H9 (cell line): Measurements from ENCODE around the gene EPC1. TPM values are rescaled to one million over a fixed set of nuclear protein-coding genes. Genes with fewer than 3 reads are reported as not detected.

Source experiments
- DNase-seq: peaks from one replicate; pipeline ENCODE4 v3.0.0-alpha.2; 2017
- H2AFZ ChIP-seq: one replicate; pipeline ENCODE4 v1.6.1; 2013; ENCODE audit warnings: mild to moderate bottlenecking, low read length, control low read depth, moderate library complexity
- H2AK5ac ChIP-seq: 2 replicates; pipeline ENCODE4 v1.6.1; 2013; ENCODE audit warnings: low read length, control low read depth, mixed read lengths; ENCODE audit not compliant: insufficient read length
- H2BK120ac ChIP-seq: one replicate; pipeline ENCODE4 v1.6.1; 2013; ENCODE audit warnings: low read depth, mild to moderate bottlenecking, low read length, control low read depth, inconsistent platforms; ENCODE audit not compliant: poor library complexity, severe bottlenecking
- H2BK12ac ChIP-seq: 2 replicates; pipeline ENCODE4 v1.6.1; 2013; ENCODE audit warnings: low read length, control low read depth, mixed read lengths, low read depth; ENCODE audit not compliant: insufficient read length
- H2BK15ac ChIP-seq: 2 replicates; pipeline ENCODE4 v1.6.1; 2013; ENCODE audit warnings: low read depth, low read length, control low read depth
- H2BK20ac ChIP-seq: one replicate; pipeline ENCODE4 v1.6.1; 2013; ENCODE audit warnings: low read depth, mild to moderate bottlenecking, low read length, control low read depth, inconsistent platforms; ENCODE audit not compliant: poor library complexity, severe bottlenecking
- H2BK5ac ChIP-seq: 2 replicates; pipeline ENCODE4 v1.6.1; 2013; ENCODE audit warnings: low read length, control low read depth, mixed read lengths; ENCODE audit not compliant: insufficient read length
- H3K14ac ChIP-seq: 2 replicates; pipeline ENCODE4 v1.6.1; 2013; ENCODE audit warnings: low read length, control low read depth; ENCODE audit not compliant: insufficient read depth
- H3K18ac ChIP-seq: 2 replicates; pipeline ENCODE4 v1.6.1; 2013; ENCODE audit warnings: low read depth, mild to moderate bottlenecking, mixed read lengths, low read length, control low read depth; ENCODE audit not compliant: insufficient read length
- H3K23ac ChIP-seq: 2 replicates; pipeline ENCODE4 v1.6.1; 2013; ENCODE audit warnings: low read length, control low read depth, mixed read lengths, low read depth; ENCODE audit not compliant: insufficient read length
- H3K23me2 ChIP-seq: 2 replicates; pipeline ENCODE4 v1.6.1; 2013; ENCODE audit warnings: low read depth, mild to moderate bottlenecking, mixed read lengths, low read length, control low read depth; ENCODE audit not compliant: insufficient read length, poor library complexity, severe bottlenecking
- H3K27ac ChIP-seq: 2 replicates; pipeline ENCODE4 v1.5.1; 2013; ENCODE audit warnings: low read length, control low read depth, mixed read lengths, low read depth; ENCODE audit not compliant: insufficient read length
- H3K27me3 ChIP-seq: 2 replicates; pipeline ENCODE4 v1.6.1; 2013; ENCODE audit warnings: low read length, control low read depth, inconsistent platforms; ENCODE audit not compliant: insufficient read depth
- H3K4ac ChIP-seq: 2 replicates; pipeline ENCODE4 v1.6.1; 2013; ENCODE audit warnings: low read depth, mild to moderate bottlenecking, control low read depth, inconsistent platforms, low read length, moderate library complexity
- H3K4me1 ChIP-seq: 2 replicates; pipeline ENCODE4 v1.6.1; 2013; ENCODE audit warnings: low read length, control low read depth, inconsistent platforms; ENCODE audit not compliant: insufficient read depth
- H3K4me2 ChIP-seq: 2 replicates; pipeline ENCODE4 v1.6.1; 2013; ENCODE audit warnings: low read length, control low read depth, mixed read lengths; ENCODE audit not compliant: insufficient read length, insufficient read depth
- H3K56ac ChIP-seq: 2 replicates; pipeline ENCODE4 v1.6.1; 2013; ENCODE audit warnings: low read depth, mild to moderate bottlenecking, mixed read lengths, low read length, control low read depth; ENCODE audit not compliant: insufficient read length
- H3K79me1 ChIP-seq: 2 replicates; pipeline ENCODE4 v1.6.1; 2013; ENCODE audit warnings: low read depth, mild to moderate bottlenecking, moderate library complexity, low read length, control low read depth, inconsistent platforms; ENCODE audit not compliant: insufficient read depth, poor library complexity, severe bottlenecking
- H3K79me2 ChIP-seq: 2 replicates; pipeline ENCODE4 v1.6.1; 2013; ENCODE audit warnings: low read length, control low read depth, inconsistent platforms; ENCODE audit not compliant: insufficient read depth
- H3K9ac ChIP-seq: 2 replicates; pipeline ENCODE4 v1.6.1; 2013; ENCODE audit warnings: low read length, control low read depth, mixed read lengths; ENCODE audit not compliant: insufficient read length; ENCODE audit errors: extremely low read depth
- H3K9me3 ChIP-seq: one replicate; pipeline ENCODE4 v1.6.1; 2013; ENCODE audit warnings: low read depth, low read length, inconsistent platforms; ENCODE audit not compliant: control insufficient read depth
- H3T11ph ChIP-seq: one replicate; pipeline ENCODE4 v1.6.1; 2013; ENCODE audit warnings: mild to moderate bottlenecking, low read length, control low read depth, inconsistent platforms
- H4K20me1 ChIP-seq: one replicate; pipeline ENCODE4 v1.6.1; 2013; ENCODE audit not compliant: control insufficient read depth, insufficient read length, insufficient read depth
- H4K5ac ChIP-seq: 2 replicates; pipeline ENCODE4 v1.6.1; 2013; ENCODE audit warnings: low read depth, mild to moderate bottlenecking, mixed read lengths, low read length, control low read depth; ENCODE audit not compliant: insufficient read length
- H4K8ac ChIP-seq: replicated peaks from 2 replicates; pipeline ENCODE4 v1.6.1; 2013; ENCODE audit warnings: low read length, control low read depth, mixed read lengths, low read depth; ENCODE audit not compliant: insufficient read length
- H4K91ac ChIP-seq: 2 replicates; pipeline ENCODE4 v1.6.1; 2013; ENCODE audit warnings: low read depth, mild to moderate bottlenecking, moderate library complexity, mixed read lengths, low read length, control low read depth; ENCODE audit not compliant: insufficient read length
- H3K27ac Mint-ChIP-seq, 3 experiments: 2 replicates in 2 of 3; 3 replicates in 1 of 3; pipeline ENCODE4 v1.8.0; 2020 to 2021; ENCODE audit warnings: mixed read lengths in 3 of 3, mild to moderate bottlenecking in 1 of 3, moderate library complexity in 1 of 3
- H3K27me3 Mint-ChIP-seq: 2 replicates; pipeline ENCODE4 v1.8.0; 2021; ENCODE audit warnings: low read depth, mild to moderate bottlenecking, moderate library complexity, mixed read lengths
- H3K36me3 Mint-ChIP-seq, 3 experiments: 2 replicates in 2 of 3; 3 replicates in 1 of 3; pipeline ENCODE4 v1.8.0; 2020 to 2021; ENCODE audit warnings: low read depth in 3 of 3, mixed read lengths in 3 of 3; ENCODE audit not compliant: insufficient read depth in 1 of 3
- H3K4me1 Mint-ChIP-seq, 2 experiments: 2 replicates each; pipeline ENCODE4 v1.8.0; 2020; ENCODE audit warnings: mixed read lengths in 2 of 2
- H3K4me3 Mint-ChIP-seq, 2 experiments: 2 replicates in 1 of 2; 3 replicates in 1 of 2; pipeline ENCODE4 v1.8.0; 2020 to 2021; ENCODE audit warnings: mild to moderate bottlenecking in 2 of 2, mixed read lengths in 2 of 2, moderate library complexity in 1 of 2
- H3K9me3 Mint-ChIP-seq, 2 experiments: 2 replicates in 1 of 2; 3 replicates in 1 of 2; pipeline ENCODE4 v1.8.0; 2020; ENCODE audit warnings: mild to moderate bottlenecking in 2 of 2, mixed read lengths in 2 of 2, moderate library complexity in 1 of 2
- WGBS: extraction: QIAGEN DNeasy Blood & Tissue Kit; methylation state at CpG from one replicate; pipeline ENCODE4 v1.1.7; 2013; ENCODE audit warnings: missing lambda C conversion rate, low lambda C conversion rate, mixed read lengths; ENCODE audit not compliant: insufficient read length; ENCODE audit errors: extremely low coverage; 5-methylcytosine and 5-hydroxymethylcytosine counted together
- total RNA-seq: library from RNA; stranded (reverse); gene quantifications from 2 replicates; pipeline ENCODE4 v1.2.1, GENCODE V29; 2021
- TF ChIP-seq, protein P1 (sequence below): fragments of 200-600 bp; sonication (generic); conservative IDR thresholded peaks from 3 replicates; pipeline ENCODE4 v1.8.0; 2021; ENCODE audit warnings: antibody characterized with exemption, mild to moderate bottlenecking

EPC1 gene
- total RNA-seq, 1 experiment from 2014 or later = 32.5 TPM

DNA sequence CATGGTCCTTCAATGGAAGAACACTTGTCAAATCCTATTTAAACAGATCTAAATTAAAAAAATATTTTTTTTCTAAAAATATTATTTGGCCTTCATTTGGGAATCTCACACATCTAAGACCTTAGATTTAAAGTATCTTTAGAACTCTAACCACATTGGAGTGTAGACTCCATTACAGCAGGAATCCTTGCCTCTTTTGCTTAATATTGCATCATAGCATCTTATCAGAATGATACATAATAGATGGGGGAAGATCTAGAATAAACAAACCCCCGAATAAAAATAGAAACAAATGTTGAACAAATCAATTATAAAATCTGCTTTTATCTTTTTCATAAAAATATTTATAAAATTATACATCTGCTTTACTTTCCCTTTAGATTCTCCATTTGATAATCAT is 27.6 kb upstream of the EPC1 start:
- no peak overlapping the region for H3K14ac ChIP-seq
- peaks cover 9% of the 10 kb centered on the region for H3K79me1 ChIP-seq
- no peak overlapping the region for H3K9ac ChIP-seq
- H3T11ph ChIP-seq = no peak overlapping the region
- no peak overlapping the region for H4K91ac ChIP-seq
- TF ChIP-seq, protein P1, sequence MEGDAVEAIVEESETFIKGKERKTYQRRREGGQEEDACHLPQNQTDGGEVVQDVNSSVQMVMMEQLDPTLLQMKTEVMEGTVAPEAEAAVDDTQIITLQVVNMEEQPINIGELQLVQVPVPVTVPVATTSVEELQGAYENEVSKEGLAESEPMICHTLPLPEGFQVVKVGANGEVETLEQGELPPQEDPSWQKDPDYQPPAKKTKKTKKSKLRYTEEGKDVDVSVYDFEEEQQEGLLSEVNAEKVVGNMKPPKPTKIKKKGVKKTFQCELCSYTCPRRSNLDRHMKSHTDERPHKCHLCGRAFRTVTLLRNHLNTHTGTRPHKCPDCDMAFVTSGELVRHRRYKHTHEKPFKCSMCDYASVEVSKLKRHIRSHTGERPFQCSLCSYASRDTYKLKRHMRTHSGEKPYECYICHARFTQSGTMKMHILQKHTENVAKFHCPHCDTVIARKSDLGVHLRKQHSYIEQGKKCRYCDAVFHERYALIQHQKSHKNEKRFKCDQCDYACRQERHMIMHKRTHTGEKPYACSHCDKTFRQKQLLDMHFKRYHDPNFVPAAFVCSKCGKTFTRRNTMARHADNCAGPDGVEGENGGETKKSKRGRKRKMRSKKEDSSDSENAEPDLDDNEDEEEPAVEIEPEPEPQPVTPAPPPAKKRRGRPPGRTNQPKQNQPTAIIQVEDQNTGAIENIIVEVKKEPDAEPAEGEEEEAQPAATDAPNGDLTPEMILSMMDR = no peak
- no peaks in the 10 kb centered on the region for H4K20me1 ChIP-seq
- no peak overlapping the region for H2AK5ac ChIP-seq
- no peaks in the 10 kb centered on the region for H3K4me1 ChIP-seq
- no peak overlapping the region for H2BK12ac ChIP-seq
- H3K27me3 ChIP-seq = no peaks in the 10 kb centered on the region
- H3K4ac ChIP-seq = no peak overlapping the region
- no peak for DNase-seq
- H3K27me3 Mint-ChIP-seq = no peaks in the 10 kb centered on the region
- H3K4me2 ChIP-seq = no peak overlapping the region
- no peak overlapping the region for H3K27ac ChIP-seq
- no peak overlapping the region for H3K18ac ChIP-seq
- H4K8ac ChIP-seq = no peak overlapping the region
- peaks cover 0 to 7% (median 2%) of the 10 kb centered on the region in 3 experiments; a peak in 3 of 7 replicates for H3K36me3 Mint-ChIP-seq
- H2BK15ac ChIP-seq = no peak overlapping the region
- no peak overlapping the region for H2BK5ac ChIP-seq
- no peak overlapping the region for H3K23ac ChIP-seq
- no peaks in the 10 kb centered on the region; the same call in 1 of the 2 replicates for H3K79me2 ChIP-seq
- H3K9me3 ChIP-seq = no peaks in the 10 kb centered on the region
- H2BK20ac ChIP-seq = no peak overlapping the region
- H2BK120ac ChIP-seq = no peak overlapping the region
- peaks cover 2 to 5% of the 10 kb centered on the region in 2 experiments; a peak in 1 of 4 replicates for H3K4me1 Mint-ChIP-seq
- H3K27ac Mint-ChIP-seq = no peak overlapping the region
- H2AFZ ChIP-seq = no peak overlapping the region
- H4K5ac ChIP-seq = no peak overlapping the region
- H3K4me3 Mint-ChIP-seq = no peak overlapping the region
- H3K56ac ChIP-seq = no peak overlapping the region
- no peaks in the 10 kb centered on the region for H3K9me3 Mint-ChIP-seq
- WGBS = no CpG with 5 or more reads among the region's 1 CpG
- peaks cover 2% of the 10 kb centered on the region for H3K23me2 ChIP-seq
